ENCODE data around the gene SLC9A3. TPM values are rescaled to one million over a fixed set of nuclear protein-coding genes. Genes with fewer than 3 reads are reported as not detected.

The SLC9A3 gene
- total RNA-seq, 1 donor from 2014 or later: 1.6 TPM

DNA sequence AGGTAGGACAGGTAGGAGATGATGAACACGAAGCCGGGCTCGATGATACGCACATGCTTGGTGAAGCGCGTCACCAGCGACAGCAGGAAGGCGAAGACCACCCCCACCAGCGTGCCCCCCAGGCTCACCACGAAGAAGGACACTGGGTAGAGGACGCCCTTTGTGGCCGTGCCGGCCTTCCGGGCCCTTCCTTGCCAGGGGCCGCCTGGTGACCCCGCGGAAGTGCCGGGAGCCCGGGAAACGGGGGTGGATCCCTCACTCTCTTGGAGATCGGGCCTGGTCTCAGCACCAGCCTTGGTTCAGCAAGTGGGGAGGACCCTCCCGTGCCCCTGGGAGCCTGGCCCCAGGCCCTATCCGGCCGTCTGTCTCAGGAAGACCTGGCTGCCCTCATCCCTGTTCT lies 39.7 kb downstream of the SLC9A3 start:
- Histone ChIP-seq H3K27me3 (ENCODE audit: control insufficient read depth in 3 of 3, insufficient read depth in 3 of 3, low read length in 3 of 3) (peaks cover 42 to 70% (median 51%) of the 10 kb centered on the region in 3 donors), H3K36me3 (ENCODE audit: control insufficient read depth in 3 of 3, insufficient read depth in 3 of 3, low read length in 3 of 3) (no peaks in the 10 kb centered on the region), H3K9ac (ENCODE audit: low read depth in 1 of 3, low read length in 3 of 3) (no peak overlapping the region), H3K27ac (ENCODE audit: low read depth, low read length) (no peak overlapping the region), H3K4me1 (ENCODE audit: control insufficient read depth in 3 of 3, insufficient read depth in 3 of 3, low read length in 3 of 3) (no peaks in the 10 kb centered on the region), H3K4me3 (ENCODE audit: low read length in 3 of 3) (no peak overlapping the region), H3K9me3 (ENCODE audit: control insufficient read depth in 3 of 3, low read length in 3 of 3) (no peaks in the 10 kb centered on the region)

GRCh38 chr5:483434-484140 lies 40.7 kb downstream of the SLC9A3 start:
- Histone ChIP-seq H3K36me3 (ENCODE audit: control insufficient read depth in 3 of 3, insufficient read depth in 3 of 3, low read length in 3 of 3) (no peaks in the 10 kb centered on the region), H3K27me3 (ENCODE audit: control insufficient read depth in 3 of 3, insufficient read depth in 3 of 3, low read length in 3 of 3) (peaks cover 52 to 71% (median 58%) of the 10 kb centered on the region in 3 donors), H3K27ac (ENCODE audit: low read depth, low read length) (no peak overlapping the region), H3K4me1 (ENCODE audit: control insufficient read depth in 3 of 3, insufficient read depth in 3 of 3, low read length in 3 of 3) (no peaks in the 10 kb centered on the region), H3K4me3 (ENCODE audit: low read length in 3 of 3) (no peak overlapping the region), H3K9me3 (ENCODE audit: control insufficient read depth in 3 of 3, low read length in 3 of 3) (no peaks in the 10 kb centered on the region), H3K9ac (ENCODE audit: low read depth in 1 of 3, low read length in 3 of 3) (no peak overlapping the region)

DNA sequence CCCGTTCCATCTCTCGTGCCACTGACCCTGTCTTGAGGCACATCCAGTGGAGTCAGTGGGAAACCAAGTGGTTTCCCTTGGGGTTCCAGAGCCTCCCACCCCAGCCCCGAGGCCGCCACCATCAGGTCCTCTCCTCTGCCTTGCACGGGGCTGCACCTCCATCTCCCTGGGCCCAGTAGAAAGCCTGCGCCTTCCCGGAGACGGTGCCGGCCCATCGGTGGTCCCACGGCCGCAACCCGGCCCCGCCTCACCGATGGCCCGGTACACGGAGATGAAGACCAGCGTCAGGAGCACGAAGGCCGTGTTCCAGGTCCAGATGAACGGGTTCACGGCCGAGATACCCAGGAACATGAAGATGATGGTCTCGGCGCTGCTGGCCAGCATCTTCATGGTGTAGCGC lies 41.2 kb downstream of the SLC9A3 start:
- Histone ChIP-seq H3K9me3 (ENCODE audit: control insufficient read depth in 3 of 3, low read length in 3 of 3) (no peaks in the 10 kb centered on the region), H3K4me1 (ENCODE audit: control insufficient read depth in 3 of 3, insufficient read depth in 3 of 3, low read length in 3 of 3) (no peaks in the 10 kb centered on the region), H3K36me3 (ENCODE audit: control insufficient read depth in 3 of 3, insufficient read depth in 3 of 3, low read length in 3 of 3) (no peaks in the 10 kb centered on the region), H3K27me3 (ENCODE audit: control insufficient read depth in 3 of 3, insufficient read depth in 3 of 3, low read length in 3 of 3) (peaks cover 57 to 71% (median 58%) of the 10 kb centered on the region in 3 donors), H3K9ac (ENCODE audit: low read depth in 1 of 3, low read length in 3 of 3) (no peak overlapping the region), H3K27ac (ENCODE audit: low read depth, low read length) (no peak overlapping the region), H3K4me3 (ENCODE audit: low read length in 3 of 3) (no peak overlapping the region)

DNA sequence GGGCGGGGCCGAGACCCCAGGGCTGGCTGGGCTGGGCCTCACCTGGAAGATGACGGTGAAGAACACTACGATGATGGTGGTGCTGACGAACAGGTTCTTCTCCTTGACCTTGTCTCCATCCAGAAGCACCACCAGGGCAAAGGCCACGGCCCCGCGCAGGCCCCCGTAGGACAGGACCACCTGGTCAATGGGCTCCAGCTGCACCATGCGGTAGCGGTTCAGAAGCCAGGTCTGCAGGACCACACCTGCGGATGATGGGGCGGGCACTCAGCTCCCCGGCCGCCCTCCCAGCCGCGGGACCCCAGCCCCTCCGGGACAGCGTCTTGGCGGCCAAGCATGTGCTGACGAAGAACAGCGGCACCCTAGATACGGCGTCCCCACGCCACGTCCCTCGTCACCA lies 41.7 kb downstream of the SLC9A3 start:
- H3K27me3 ChIP-seq (ENCODE audit: control insufficient read depth in 3 of 3, insufficient read depth in 3 of 3, low read length in 3 of 3): peaks cover 62 to 72% (median 62%) of the 10 kb centered on the region in 3 donors
- H3K9me3 ChIP-seq (ENCODE audit: control insufficient read depth in 3 of 3, low read length in 3 of 3): no peaks in the 10 kb centered on the region
- no peaks in the 10 kb centered on the region for H3K4me1 ChIP-seq (ENCODE audit: control insufficient read depth in 3 of 3, insufficient read depth in 3 of 3, low read length in 3 of 3)
- H3K9ac ChIP-seq (ENCODE audit: low read depth in 1 of 3, low read length in 3 of 3): no peak overlapping the region
- no peak overlapping the region for H3K27ac ChIP-seq (ENCODE audit: low read depth, low read length)
- H3K36me3 ChIP-seq (ENCODE audit: control insufficient read depth in 3 of 3, insufficient read depth in 3 of 3, low read length in 3 of 3): no peaks in the 10 kb centered on the region
- H3K4me3 ChIP-seq (ENCODE audit: low read length in 3 of 3): no peak overlapping the region

DNA sequence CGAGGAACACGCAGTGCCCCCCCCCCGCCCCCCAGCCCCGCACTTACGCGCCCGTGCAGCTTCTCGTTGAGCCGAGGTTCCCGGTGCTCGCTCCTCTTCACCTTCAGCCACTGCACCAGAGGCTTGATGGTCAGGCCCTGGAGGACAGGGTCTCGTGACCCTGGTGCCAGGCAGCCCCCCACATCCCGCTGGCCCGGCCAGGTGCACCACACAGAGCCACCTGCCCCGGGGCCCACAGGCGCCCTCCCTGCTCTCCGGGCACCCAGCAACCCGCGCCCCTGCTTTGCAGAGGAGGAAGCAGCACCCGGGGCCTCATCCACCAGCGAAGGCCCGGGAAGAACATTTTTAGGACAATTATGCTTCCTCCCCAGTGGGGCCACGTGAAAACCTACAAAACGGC lies 42.2 kb downstream of the SLC9A3 start:
- Histone ChIP-seq H3K27me3 (ENCODE audit: control insufficient read depth in 3 of 3, insufficient read depth in 3 of 3, low read length in 3 of 3) (peaks cover 67 to 77% (median 67%) of the 10 kb centered on the region in 3 donors), H3K9me3 (ENCODE audit: control insufficient read depth in 3 of 3, low read length in 3 of 3) (no peaks in the 10 kb centered on the region), H3K36me3 (ENCODE audit: control insufficient read depth in 3 of 3, insufficient read depth in 3 of 3, low read length in 3 of 3) (no peaks in the 10 kb centered on the region), H3K9ac (ENCODE audit: low read depth in 1 of 3, low read length in 3 of 3) (no peak overlapping the region), H3K4me1 (ENCODE audit: control insufficient read depth in 3 of 3, insufficient read depth in 3 of 3, low read length in 3 of 3) (no peaks in the 10 kb centered on the region), H3K27ac (ENCODE audit: low read depth, low read length) (no peak overlapping the region), H3K4me3 (ENCODE audit: low read length in 3 of 3) (no peak overlapping the region)

DNA sequence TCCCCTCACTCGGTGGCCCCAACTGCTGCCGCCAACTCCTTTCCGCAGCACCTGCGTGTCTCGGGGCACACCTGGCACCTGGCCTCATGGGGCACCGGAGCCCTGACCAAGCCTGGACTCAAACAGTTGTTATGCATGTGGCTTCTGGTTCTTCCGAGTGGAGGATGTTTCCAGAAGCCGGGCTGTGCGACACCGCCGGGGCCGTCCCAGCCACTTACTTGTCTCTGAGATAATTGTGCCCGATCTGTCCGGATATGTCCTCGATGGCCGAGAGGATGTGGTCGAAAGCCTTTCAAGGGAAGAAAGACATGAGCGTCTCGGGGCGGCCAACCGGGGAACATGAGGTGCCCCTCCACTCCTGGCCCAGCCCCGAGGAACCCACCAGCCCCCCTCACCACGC lies 42.9 kb downstream of the SLC9A3 start:
- Histone ChIP-seq H3K27ac (ENCODE audit: low read depth, low read length) (no peak overlapping the region), H3K9ac (ENCODE audit: low read depth in 1 of 3, low read length in 3 of 3) (no peak overlapping the region), H3K4me1 (ENCODE audit: control insufficient read depth in 3 of 3, insufficient read depth in 3 of 3, low read length in 3 of 3) (no peaks in the 10 kb centered on the region), H3K4me3 (ENCODE audit: low read length in 3 of 3) (no peak overlapping the region), H3K36me3 (ENCODE audit: control insufficient read depth in 3 of 3, insufficient read depth in 3 of 3, low read length in 3 of 3) (no peaks in the 10 kb centered on the region), H3K27me3 (ENCODE audit: control insufficient read depth in 3 of 3, insufficient read depth in 3 of 3, low read length in 3 of 3) (peaks cover 70 to 81% (median 71%) of the 10 kb centered on the region in 3 donors), H3K9me3 (ENCODE audit: control insufficient read depth in 3 of 3, low read length in 3 of 3) (no peaks in the 10 kb centered on the region)

DNA sequence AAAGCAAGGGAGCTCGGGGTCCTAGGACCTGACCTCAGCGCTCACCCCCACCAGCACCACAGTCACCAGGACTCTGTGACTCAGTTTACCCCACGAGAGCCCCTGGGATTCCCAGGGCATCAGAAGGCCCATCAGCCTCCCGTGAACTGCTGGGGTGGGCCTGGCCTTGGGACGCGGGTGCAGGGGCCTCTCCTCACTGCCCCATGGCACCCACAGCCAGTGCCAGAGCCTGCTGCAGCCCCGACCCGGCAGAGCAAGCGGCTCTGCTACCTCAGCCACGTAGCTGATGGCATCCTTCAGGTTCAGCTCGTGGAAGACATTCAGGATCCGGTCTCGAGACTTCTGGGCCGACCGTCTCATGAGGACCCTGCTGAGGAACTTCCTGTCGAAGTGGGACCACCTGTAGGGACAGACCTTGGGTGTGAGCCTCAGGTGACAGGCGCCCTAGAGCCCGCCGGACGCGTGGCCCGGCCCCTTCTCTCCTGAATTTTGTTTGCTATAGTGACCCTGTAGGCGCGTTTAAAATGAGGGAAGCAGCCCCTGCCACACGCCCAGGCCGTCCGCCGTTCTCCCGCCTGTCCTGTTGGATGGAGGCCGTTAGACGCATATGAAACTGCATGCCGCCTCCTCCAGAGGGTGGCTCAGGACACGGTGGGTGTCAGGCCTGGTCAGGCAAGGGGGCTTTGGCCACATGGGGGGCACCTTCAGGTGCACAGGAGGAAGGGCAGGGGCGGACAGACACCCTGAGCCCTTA lies 44.5 kb downstream of the SLC9A3 start:
- Histone ChIP-seq H3K9ac (ENCODE audit: low read depth in 1 of 3, low read length in 3 of 3) (no peak overlapping the region), H3K9me3 (ENCODE audit: control insufficient read depth in 3 of 3, low read length in 3 of 3) (no peaks in the 10 kb centered on the region), H3K4me1 (ENCODE audit: control insufficient read depth in 3 of 3, insufficient read depth in 3 of 3, low read length in 3 of 3) (peaks cover 4 to 11% (median 5%) of the 10 kb centered on the region in 3 donors), H3K27ac (ENCODE audit: low read depth, low read length) (no peak overlapping the region), H3K4me3 (ENCODE audit: low read length in 3 of 3) (no peak overlapping the region), H3K36me3 (ENCODE audit: control insufficient read depth in 3 of 3, insufficient read depth in 3 of 3, low read length in 3 of 3) (no peaks in the 10 kb centered on the region), H3K27me3 (ENCODE audit: control insufficient read depth in 3 of 3, insufficient read depth in 3 of 3, low read length in 3 of 3) (peaks cover 78 to 82% (median 80%) of the 10 kb centered on the region in 3 donors)

- Histone ChIP-seq H3K4me1 (ENCODE audit: control insufficient read depth in 3 of 3, insufficient read depth in 3 of 3, low read length in 3 of 3) (peaks cover 5 to 14% (median 6%) of the 10 kb centered on the region in 3 donors), H3K9me3 (ENCODE audit: control insufficient read depth in 3 of 3, low read length in 3 of 3) (no peaks in the 10 kb centered on the region), H3K27ac (ENCODE audit: low read depth, low read length) (no peak overlapping the region), H3K36me3 (ENCODE audit: control insufficient read depth in 3 of 3, insufficient read depth in 3 of 3, low read length in 3 of 3) (no peaks in the 10 kb centered on the region), H3K27me3 (ENCODE audit: control insufficient read depth in 3 of 3, insufficient read depth in 3 of 3, low read length in 3 of 3) (peaks cover 74 to 77% (median 77%) of the 10 kb centered on the region in 3 donors), H3K9ac (ENCODE audit: low read depth in 1 of 3, low read length in 3 of 3) (no peak overlapping the region), H3K4me3 (ENCODE audit: low read length in 3 of 3) (no peak overlapping the region)
These were observed 45.2 kb downstream of the SLC9A3 start for GRCh38 chr5:478982-479535.

GRCh38 chr5:478369-478981 lies 45.8 kb downstream of the SLC9A3 start:
- peaks cover 73 to 76% (median 73%) of the 10 kb centered on the region in 3 donors for H3K27me3 ChIP-seq (ENCODE audit: control insufficient read depth in 3 of 3, insufficient read depth in 3 of 3, low read length in 3 of 3)
- no peaks in the 10 kb centered on the region for H3K36me3 ChIP-seq (ENCODE audit: control insufficient read depth in 3 of 3, insufficient read depth in 3 of 3, low read length in 3 of 3)
- no peak overlapping the region for H3K27ac ChIP-seq (ENCODE audit: low read depth, low read length)
- no peaks in the 10 kb centered on the region for H3K9me3 ChIP-seq (ENCODE audit: control insufficient read depth in 3 of 3, low read length in 3 of 3)
- no peak overlapping the region for H3K9ac ChIP-seq (ENCODE audit: low read depth in 1 of 3, low read length in 3 of 3)
- peaks cover 5 to 19% (median 9%) of the 10 kb centered on the region in 3 donors for H3K4me1 ChIP-seq (ENCODE audit: control insufficient read depth in 3 of 3, insufficient read depth in 3 of 3, low read length in 3 of 3)
- no peak overlapping the region for H3K4me3 ChIP-seq (ENCODE audit: low read length in 3 of 3)

Data from skeletal muscle tissue (tissue), 4 donors.